ENCODE data around the gene MAPRE3. TPM values are rescaled to one million over a fixed set of nuclear protein-coding genes. Genes with fewer than 3 reads are reported as not detected.
A peak's percentile ranks its signal among the peaks of the same experiment; 100 is the strongest.
"Not testable (repeated sequence)": the region's sequence is repeated elsewhere in the genome, so short reads cannot be mapped to it uniquely, and the experiment has no call there.

MAPRE3 gene
- total RNA-seq, 1 donor from 2014 or later, result 1.1 TPM

DNA sequence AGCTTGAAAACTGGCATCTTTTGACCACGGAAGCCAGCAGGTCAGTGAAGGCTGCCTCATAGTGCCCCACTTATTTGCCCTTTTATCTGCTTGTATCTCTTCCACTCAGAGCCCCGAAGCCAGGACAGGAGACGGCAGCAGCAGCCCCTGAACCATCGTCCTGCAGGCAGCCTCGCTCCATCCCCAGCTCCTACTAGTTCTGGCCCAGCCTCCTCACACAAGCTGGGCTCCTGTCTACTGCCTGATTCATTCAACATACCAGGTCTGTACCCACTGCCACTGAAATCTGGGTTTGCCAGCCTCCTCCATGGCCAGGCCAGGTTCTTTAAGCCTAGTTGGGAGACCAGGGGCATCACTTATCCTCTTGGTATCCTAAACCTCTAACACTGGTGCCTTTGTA lies 96.9 kb downstream of the MAPRE3 start:
- DNase-seq (ENCODE audit: low read depth, low spot score), result no peak

DNA sequence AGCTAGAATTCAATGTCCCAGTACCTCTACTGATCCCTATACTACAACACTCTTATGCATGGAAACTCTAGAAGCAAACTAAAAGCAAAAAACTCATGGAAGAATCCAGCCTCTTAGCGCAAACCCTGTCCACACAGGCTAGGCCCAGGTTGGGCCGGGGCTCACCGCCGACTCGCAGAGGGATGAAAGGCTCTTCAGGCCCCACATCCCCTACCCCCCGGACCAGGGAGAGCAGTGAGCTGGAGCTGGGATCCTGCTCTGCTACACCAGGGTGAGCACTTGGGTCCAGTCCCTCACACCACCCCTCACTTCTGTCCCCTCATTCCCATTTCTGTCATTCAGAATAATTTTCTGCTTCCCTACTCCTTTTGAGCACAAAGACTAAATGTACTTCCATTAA lies 99.0 kb downstream of the MAPRE3 start:
- DNase-seq (ENCODE audit: low read depth, low spot score), result no peak

- no peak for DNase-seq (ENCODE audit: low read depth, low spot score)
Measured at GRCh38 chr2:27069961-27070618, 99.7 kb downstream of the MAPRE3 start.

DNA sequence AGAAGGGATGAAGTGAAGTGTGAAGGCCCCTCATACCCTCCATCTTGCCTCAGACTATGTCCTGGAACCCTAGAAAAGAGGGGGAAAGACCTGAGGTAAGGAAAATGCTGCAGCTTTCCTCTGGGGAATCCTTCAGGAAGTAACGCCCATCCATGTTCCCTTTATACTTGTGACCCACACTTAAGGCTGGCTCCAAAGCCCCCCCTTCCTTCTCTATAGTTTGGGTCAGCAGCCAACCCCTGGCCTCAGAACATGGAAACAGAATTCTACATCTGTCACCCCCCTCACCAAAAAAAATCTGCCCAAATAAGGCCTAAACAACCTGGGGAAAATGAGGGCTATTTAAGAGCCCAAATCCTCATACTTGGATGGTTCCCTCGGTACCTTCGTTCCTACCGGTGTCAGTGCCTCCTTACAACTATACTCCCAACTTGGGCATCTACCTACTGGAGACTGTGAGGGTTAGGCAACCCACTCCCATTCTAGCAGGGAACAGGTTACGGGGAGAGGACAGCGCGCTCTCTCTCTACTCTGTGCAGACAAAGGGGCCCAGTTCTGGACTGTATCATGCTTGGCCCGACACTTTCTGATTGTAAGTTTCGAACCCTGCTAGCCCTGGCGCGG lies 100.3 kb downstream of the MAPRE3 start:
- DNase-seq (ENCODE audit: low read depth, low spot score), result no peak

DNA sequence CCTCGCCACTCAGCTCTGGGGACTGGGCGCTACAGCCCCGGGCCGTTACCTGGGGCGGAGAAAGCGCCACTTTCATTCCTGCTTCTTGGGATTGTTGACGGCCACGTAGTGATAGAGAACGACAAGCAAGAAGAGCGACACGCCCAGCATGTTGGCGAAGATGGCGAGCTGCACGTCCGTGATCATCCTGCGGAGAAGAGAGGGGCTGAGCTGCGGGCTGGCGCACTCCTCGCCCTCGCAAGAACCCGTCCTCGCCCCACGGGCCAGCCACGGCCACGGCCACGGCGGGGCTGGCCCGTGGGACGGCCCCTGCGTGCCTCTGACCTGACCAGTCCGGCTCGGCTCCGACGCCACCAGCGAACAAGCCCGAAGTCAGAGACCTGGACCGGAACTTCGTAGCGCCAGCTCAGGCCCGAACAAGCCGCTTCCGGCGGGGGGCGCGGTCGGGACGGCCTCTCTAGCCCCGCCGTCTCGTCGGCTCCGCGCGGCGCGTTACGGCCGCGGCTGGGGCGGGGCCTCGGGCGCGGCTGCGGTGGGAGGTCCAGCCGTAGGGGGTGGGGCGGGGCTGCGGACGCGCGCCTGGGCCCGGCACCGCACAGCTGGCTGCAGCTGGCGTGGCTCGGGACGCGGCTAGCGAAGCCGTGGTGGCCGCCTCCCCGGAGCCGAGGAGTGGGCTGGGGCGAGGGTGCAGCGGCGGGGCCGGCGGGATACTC lies 101.0 kb downstream of the MAPRE3 start, which contains the start of gene OST4:
OST4 (minus strand) TSS at position 378 of the 713 bp plus-strand sequence.
- DNase-seq (ENCODE audit: low read depth, low spot score), result peak; percentile 67

DNA sequence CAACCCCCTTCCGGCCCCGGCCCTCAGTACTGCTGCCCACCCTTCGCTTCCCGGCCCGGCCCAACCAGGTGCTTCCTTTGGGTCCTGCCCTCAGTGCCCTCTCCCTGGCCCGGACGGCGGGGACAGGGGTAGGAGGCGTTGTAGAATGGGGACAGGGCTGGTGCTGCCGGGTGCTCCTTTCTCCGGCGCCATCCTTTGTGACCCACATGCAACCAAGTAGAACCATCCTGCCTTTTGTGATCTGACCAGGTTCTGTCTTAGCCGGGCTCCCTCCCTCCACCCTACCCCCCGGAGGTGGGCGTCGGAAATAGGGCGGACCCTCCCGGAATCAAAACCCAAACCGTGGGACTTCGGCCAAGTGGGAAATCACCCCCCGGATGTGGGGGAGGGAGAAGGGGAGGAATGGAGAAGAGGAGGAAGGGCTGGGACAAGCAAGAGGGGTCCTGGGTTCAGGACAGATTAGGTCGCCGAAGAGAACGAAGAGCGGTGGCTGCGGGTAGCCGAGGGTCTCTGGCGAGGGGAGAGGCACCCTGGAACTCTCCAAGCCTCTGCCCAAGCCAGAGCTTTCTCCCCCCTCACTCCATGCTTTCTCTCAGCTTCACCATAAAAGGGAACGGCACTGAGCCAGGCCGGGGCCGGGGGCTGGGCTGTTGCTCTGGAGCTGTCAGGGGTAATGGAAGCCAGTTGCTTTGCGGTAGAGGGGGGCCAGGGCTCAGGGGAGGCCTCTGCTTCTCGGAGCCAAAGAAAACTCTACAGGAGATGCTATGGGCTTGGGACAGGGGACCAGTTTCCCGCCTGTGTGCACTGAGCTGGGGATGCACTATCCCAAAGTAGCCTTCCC lies 101.8 kb downstream of the MAPRE3 start:
- DNase-seq (ENCODE audit: low read depth, low spot score), result no peak

GRCh38 chr2:27072920-27073319 lies 102.5 kb downstream of the MAPRE3 start:
- no peak for DNase-seq (ENCODE audit: low read depth, low spot score)

DNA sequence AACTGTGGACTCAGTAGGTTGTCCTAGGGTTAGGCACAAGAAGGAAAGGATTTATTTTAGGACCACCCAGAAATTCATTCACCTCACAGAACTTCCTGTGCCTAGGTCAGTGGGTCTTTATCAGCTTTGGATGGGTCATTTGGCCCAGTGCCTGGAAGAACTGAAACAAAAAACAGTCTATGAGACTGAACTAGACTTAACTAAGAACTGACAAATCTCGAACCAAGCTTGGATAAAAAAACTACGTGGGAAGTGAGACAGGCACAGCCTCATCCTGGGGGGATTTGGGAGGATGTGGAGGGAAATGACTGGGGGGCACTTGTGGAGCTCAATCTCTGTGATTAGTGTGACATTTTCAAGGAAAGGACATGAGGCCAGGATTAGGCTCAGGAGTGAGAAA lies 103.3 kb downstream of the MAPRE3 start:
- no peak for DNase-seq (ENCODE audit: low read depth, low spot score)

DNA sequence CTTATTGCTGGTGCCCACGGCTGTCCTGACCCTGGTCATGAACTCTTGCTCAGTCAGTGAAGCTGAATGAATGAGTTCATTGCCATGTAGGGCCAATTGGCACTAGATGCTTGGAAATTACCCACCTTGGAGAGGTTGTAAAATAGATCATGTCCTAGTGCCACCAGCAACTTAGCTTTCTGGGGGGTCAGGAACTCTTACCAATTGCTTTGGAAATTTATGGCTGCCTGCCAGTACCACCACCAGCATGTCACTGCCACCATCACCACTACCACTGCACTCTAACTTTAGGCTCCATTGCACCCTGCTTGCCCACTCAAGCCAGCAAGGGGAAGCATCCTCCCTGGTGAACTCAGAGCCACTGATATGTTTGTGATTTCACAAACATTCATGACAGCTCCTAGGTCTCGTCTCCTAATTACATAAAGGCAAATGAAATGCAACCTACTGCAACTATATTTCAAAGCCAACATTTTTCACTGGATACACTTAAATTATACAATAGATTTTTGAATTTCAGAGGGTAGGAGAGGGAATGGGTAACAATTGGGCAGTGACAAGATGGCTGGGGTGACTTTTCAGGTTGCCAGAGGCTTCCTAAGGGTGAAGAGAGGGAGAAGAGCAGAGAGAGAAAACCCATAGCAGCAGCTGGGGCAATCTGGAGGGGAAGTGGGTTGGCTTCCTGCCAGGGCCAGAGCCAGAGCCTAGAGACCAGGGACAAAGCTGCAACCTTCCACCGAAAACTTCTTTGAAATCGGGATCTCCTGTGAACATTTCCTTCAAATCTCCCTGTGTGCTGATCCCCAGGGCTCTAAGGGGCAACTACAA lies 104.5 kb downstream of the MAPRE3 start:
- no peak for DNase-seq (ENCODE audit: low read depth, low spot score)

GRCh38 chr2:27075566-27075871 lies 105.1 kb downstream of the MAPRE3 start:
- DNase-seq (ENCODE audit: low read depth, low spot score), result not testable (repeated sequence)

DNA sequence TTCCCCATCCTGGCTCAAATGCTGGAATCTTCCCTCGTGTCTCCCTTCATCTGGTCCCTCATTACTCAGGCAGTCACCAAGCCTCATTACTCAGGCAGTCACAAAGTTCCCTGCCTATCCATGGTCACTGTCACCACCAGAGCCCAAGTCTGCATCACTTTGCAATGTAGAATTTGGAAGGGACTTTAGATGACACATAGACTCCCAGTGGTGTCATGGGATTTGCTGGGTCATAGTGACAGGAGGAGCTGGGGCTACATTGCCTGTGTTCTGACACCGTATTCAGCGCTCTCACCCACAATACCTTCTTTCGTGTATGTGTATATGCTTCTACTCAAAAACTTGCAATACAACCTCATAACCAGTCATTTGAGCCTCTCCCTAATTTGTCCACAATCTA lies 105.9 kb downstream of the MAPRE3 start:
- no peak for DNase-seq (ENCODE audit: low read depth, low spot score)

Other genes with a start within 250 kb of the MAPRE3 start
- gene SLC35F6, start 206.4 kb upstream of the MAPRE3 start, total RNA-seq, result 21.9 and 33.6 TPM in 2 replicates
- 14.2 and 28.3 TPM in 2 replicates for gene CENPA, start 184.6 kb upstream of the MAPRE3 start, total RNA-seq
- not detected in 2 replicates for gene DPYSL5, start 122.5 kb upstream of the MAPRE3 start, total RNA-seq
- 21.2 and 26.9 TPM in 2 replicates for gene TMEM214, start 62.3 kb downstream of the MAPRE3 start, total RNA-seq
- 18.8 and 24.3 TPM in 2 replicates for gene AGBL5, start 81.0 kb downstream of the MAPRE3 start, total RNA-seq
- gene OST4, start 101.0 kb downstream of the MAPRE3 start, total RNA-seq, result 360 and 398 TPM in 2 replicates
- 13.8 and 21.6 TPM in 2 replicates for gene EMILIN1, start 108.0 kb downstream of the MAPRE3 start, total RNA-seq
- 2.1 and 4.6 TPM in 2 replicates for gene KHK, start 116.1 kb downstream of the MAPRE3 start, total RNA-seq
- gene CGREF1, start 148.5 kb downstream of the MAPRE3 start, total RNA-seq, result 1.7 and 4.6 TPM in 2 replicates
- not detected in 2 replicates for gene ABHD1, start 153.2 kb downstream of the MAPRE3 start, total RNA-seq
- gene PREB, start 164.0 kb downstream of the MAPRE3 start, total RNA-seq, result 34.7 and 40.7 TPM in 2 replicates
- not detected in 2 replicates for gene PRR30, start 168.8 kb downstream of the MAPRE3 start, total RNA-seq
- not detected in 2 replicates for gene TCF23, start 178.4 kb downstream of the MAPRE3 start, total RNA-seq
- 97.0 and 127 TPM in 2 replicates for gene ATRAID, start 241.4 kb downstream of the MAPRE3 start, total RNA-seq
- gene SLC5A6, start 241.6 kb downstream of the MAPRE3 start, total RNA-seq, result 20.4 and 48.9 TPM in 2 replicates
- 62.4 and 62.8 TPM in 2 replicates for gene CAD, start 246.7 kb downstream of the MAPRE3 start, total RNA-seq

Data from pulmonary artery endothelial cell (primary cell).